Trophoblast cell (in vitro differentiated cells and primary cell): ENCODE data around the gene CEND1.
A peak's percentile ranks its signal among the peaks of the same experiment; 100 is the strongest.

Source experiments
- DNase-seq, 2 donors: peaks; one replicate each; pipeline ENCODE4 v3.0.0-alpha.2; 2016
- H2AFZ ChIP-seq: 2 replicates; pipeline ENCODE4 v1.6.1; 2013; ENCODE audit warnings: low read length, moderate library complexity, mild to moderate bottlenecking; ENCODE audit not compliant: insufficient read depth, poor library complexity
- H2AK5ac ChIP-seq: 2 replicates; pipeline ENCODE4 v1.6.1; 2013; ENCODE audit warnings: mild to moderate bottlenecking, low read length
- H2BK120ac ChIP-seq: 2 replicates; pipeline ENCODE4 v1.6.1; 2013; ENCODE audit warnings: low read length, mild to moderate bottlenecking, moderate library complexity; ENCODE audit not compliant: insufficient read depth, poor library complexity
- H2BK12ac ChIP-seq: 2 replicates; pipeline ENCODE4 v1.6.1; 2013; ENCODE audit warnings: mild to moderate bottlenecking, low read length, moderate library complexity
- H2BK5ac ChIP-seq: 2 replicates; pipeline ENCODE4 v1.6.1; 2013; ENCODE audit warnings: low read length, low read depth, moderate library complexity, mild to moderate bottlenecking; ENCODE audit not compliant: poor library complexity
- H3K14ac ChIP-seq: 2 replicates; pipeline ENCODE4 v1.6.1; 2013; ENCODE audit warnings: mild to moderate bottlenecking, low read length
- H3K18ac ChIP-seq: 2 replicates; pipeline ENCODE4 v1.6.1; 2013; ENCODE audit warnings: mild to moderate bottlenecking, low read length
- H3K23ac ChIP-seq: 2 replicates; pipeline ENCODE4 v1.6.1; 2013; ENCODE audit warnings: low read length
- H3K27ac ChIP-seq: 2 replicates; pipeline ENCODE4 v1.5.1; 2013; ENCODE audit warnings: low read depth, mild to moderate bottlenecking, inconsistent platforms, low read length, moderate library complexity
- H3K27me3 ChIP-seq: 2 replicates; pipeline ENCODE4 v1.6.1; 2013; ENCODE audit warnings: inconsistent platforms, mild to moderate bottlenecking, low read length, moderate library complexity; ENCODE audit not compliant: insufficient read depth
- H3K36me3 ChIP-seq, 2 experiments: 1 replicate in 1 of 2; 2 replicates in 1 of 2; pipeline ENCODE4 v1.6.1; 2013; ENCODE audit warnings: low read length in 2 of 2, mild to moderate bottlenecking in 2 of 2, moderate library complexity in 1 of 2; ENCODE audit not compliant: insufficient read depth in 2 of 2, control insufficient read depth in 1 of 2
- H3K4ac ChIP-seq: 2 replicates; pipeline ENCODE4 v1.6.1; 2013; ENCODE audit warnings: low read depth, mild to moderate bottlenecking, low read length, moderate library complexity
- H3K4me1 ChIP-seq, 2 experiments: 1 replicate in 1 of 2; 2 replicates in 1 of 2; pipeline ENCODE4 v1.6.1; 2013; ENCODE audit warnings: low read length in 2 of 2, mild to moderate bottlenecking in 2 of 2, moderate library complexity in 1 of 2; ENCODE audit not compliant: insufficient read depth in 2 of 2, control insufficient read depth in 1 of 2
- H3K4me2 ChIP-seq: 2 replicates; pipeline ENCODE4 v1.6.1; 2013; ENCODE audit warnings: inconsistent platforms, mild to moderate bottlenecking, low read length, moderate library complexity
- H3K4me3 ChIP-seq: 2 replicates; pipeline ENCODE4 v1.5.1; 2013; ENCODE audit warnings: mild to moderate bottlenecking, low read depth, low read length, inconsistent platforms
- H3K79me1 ChIP-seq: one replicate; pipeline ENCODE4 v1.6.1; 2013; ENCODE audit warnings: low read length
- H3K79me2 ChIP-seq: 2 replicates; pipeline ENCODE4 v1.6.1; 2013; ENCODE audit warnings: low read length, mild to moderate bottlenecking; ENCODE audit not compliant: control insufficient read depth, insufficient read depth, poor library complexity
- H3K9ac ChIP-seq: 2 replicates; pipeline ENCODE4 v1.6.1; 2013; ENCODE audit warnings: mild to moderate bottlenecking, low read length
- H3K9me3 ChIP-seq: 2 replicates; pipeline ENCODE4 v1.6.1; 2013; ENCODE audit warnings: low read depth, mild to moderate bottlenecking, control low read depth, inconsistent platforms, low read length; ENCODE audit not compliant: insufficient read depth
- H4K12ac ChIP-seq: 2 replicates; pipeline ENCODE4 v1.6.1; 2013; ENCODE audit warnings: low read depth, mild to moderate bottlenecking, low read length, moderate library complexity
- H4K8ac ChIP-seq: 2 replicates; pipeline ENCODE4 v1.6.1; 2013; ENCODE audit warnings: low read depth, mild to moderate bottlenecking, low read length, moderate library complexity
- H4K91ac ChIP-seq: one replicate; pipeline ENCODE4 v1.6.1; 2013; ENCODE audit warnings: low read depth, mild to moderate bottlenecking, low read length, moderate library complexity
- WGBS: extraction: QIAGEN DNeasy Blood & Tissue Kit; methylation state at CpG from one replicate; pipeline ENCODE4 v1.1.7; 2013; ENCODE audit warnings: missing lambda C conversion rate; ENCODE audit not compliant: insufficient read length, insufficient coverage; ENCODE audit errors: extremely low coverage; 5-methylcytosine and 5-hydroxymethylcytosine counted together

Gene CEND1

DNA sequence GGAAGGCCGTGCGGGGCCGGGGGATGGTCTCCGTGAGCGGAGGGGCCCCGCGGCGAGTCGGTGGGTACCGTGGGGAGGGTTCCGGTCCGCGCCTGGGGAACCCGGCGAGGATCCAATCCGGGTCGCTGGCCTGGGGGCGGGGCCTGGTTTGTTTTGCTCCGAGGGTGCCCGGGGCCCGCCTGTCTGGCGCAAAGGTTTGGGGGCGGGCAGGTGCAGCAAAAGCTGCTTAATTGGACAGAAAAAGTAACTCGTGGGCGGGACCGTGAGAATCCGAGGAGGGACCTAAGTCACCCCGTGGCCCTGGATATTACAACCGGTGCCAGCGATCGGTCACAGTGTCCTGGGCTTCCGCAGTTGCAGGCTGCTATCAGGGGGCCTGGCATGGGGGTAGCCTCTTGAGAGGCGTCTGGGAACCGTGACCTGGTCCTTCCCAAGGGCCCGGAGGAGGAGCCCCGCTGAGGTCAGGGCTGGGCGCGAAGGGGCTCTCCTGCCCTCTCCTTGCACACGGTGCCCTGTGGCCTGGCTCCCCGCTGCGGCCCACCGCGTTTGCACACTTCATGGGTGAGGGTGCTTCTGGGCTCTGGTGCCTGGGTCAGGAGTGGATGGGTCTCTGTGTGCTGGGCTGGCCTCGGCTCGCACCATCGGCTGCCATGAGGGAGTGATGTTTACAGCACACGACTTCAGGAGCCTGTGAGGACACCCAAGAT, 30.2 kb upstream of the CEND1 start:
- Histone ChIP-seq H3K27ac (no peak overlapping the region), H3K9me3 (peaks cover 2% of the 10 kb centered on the region), H3K79me2 (peaks cover 3% of the 10 kb centered on the region), H4K12ac (no peak overlapping the region), H2AK5ac (no peak overlapping the region), H3K14ac (no peak overlapping the region), H3K27me3 (no peaks in the 10 kb centered on the region), H3K18ac (no peak overlapping the region), H3K9ac (no peak overlapping the region), H3K23ac (no peak overlapping the region), H3K4ac (no peak overlapping the region), H4K8ac (no peak overlapping the region), H2BK12ac (no peak overlapping the region), H3K4me3 (peak overlapping the region; percentile 95), H2AFZ (no peak overlapping the region), H4K91ac (no peak overlapping the region), H2BK120ac (no peak overlapping the region), H3K79me1 (peaks cover 7% of the 10 kb centered on the region), H2BK5ac (no peak overlapping the region), H3K4me1 (peaks cover 13 to 14% of the 10 kb centered on the region in 2 experiments), H3K4me2 (peak overlapping the region; percentile 96), H3K36me3 (peaks cover 23 to 25% of the 10 kb centered on the region in 2 experiments)
- no CpG with 5 or more reads among the region's 47 CpGs for WGBS
- peak; percentile 80 to 89 for DNase-seq

- Histone ChIP-seq H3K4me3 (peak overlapping the region; percentile 95), H3K4ac (no peak overlapping the region), H2BK5ac (peak overlapping the region; percentile 10), H3K9me3 (peaks cover 2% of the 10 kb centered on the region), H3K9ac (peak overlapping the region; percentile 93), H3K23ac (no peak overlapping the region), H3K36me3 (peaks cover 15 to 17% of the 10 kb centered on the region in 2 experiments), H3K4me2 (peak overlapping the region; percentile 96), H3K79me1 (peaks cover 7% of the 10 kb centered on the region), H3K4me1 (peaks cover 13 to 14% of the 10 kb centered on the region in 2 experiments), H2BK12ac (peak overlapping the region; percentile 20), H2AK5ac (peak overlapping the region; percentile 8), H3K27me3 (no peaks in the 10 kb centered on the region), H4K8ac (peak overlapping the region; percentile 81), H3K14ac (peak overlapping the region; percentile 63), H2BK120ac (no peak overlapping the region), H4K91ac (peak overlapping the region; percentile 36), H3K18ac (peak overlapping the region; percentile 86), H2AFZ (peak overlapping the region; percentile 50), H3K79me2 (peaks cover 3% of the 10 kb centered on the region), H3K27ac (peak overlapping the region; percentile 18), H4K12ac (peak overlapping the region; percentile 68)
- WGBS: no CpG with 5 or more reads among the region's 96 CpGs
- peak; percentile 83 to 90 for DNase-seq
These were observed 29.4 kb upstream of the CEND1 start for GRCh38 chr11:819129-819931.

GRCh38 chr11:818396-819128, 28.7 kb upstream of the CEND1 start, which contains the start of gene PNPLA2:
Gene PNPLA2, plus strand, starts transcription at chr11:818914. Its CDS starts 805 bp downstream, at chr11:819719.
- H3K4ac ChIP-seq: no peak within 1 kb of the TSS
- H3K27ac ChIP-seq: peak within 1 kb of the TSS; percentile 18
- peak within 1 kb of the TSS; percentile 93 for H3K9ac ChIP-seq
- H3K79me2 ChIP-seq: peaks cover 3% of the 10 kb centered on the region
- peak within 1 kb of the TSS; percentile 8 for H2AK5ac ChIP-seq
- peak within 1 kb of the TSS; percentile 86 for H3K18ac ChIP-seq
- peak within 1 kb of the TSS; percentile 50 for H2AFZ ChIP-seq
- peak within 1 kb of the TSS; percentile 96 for H3K4me2 ChIP-seq
- H3K23ac ChIP-seq: no peak within 1 kb of the TSS
- peaks cover 13 to 14% of the 10 kb centered on the region in 2 experiments for H3K4me1 ChIP-seq
- peak within 1 kb of the TSS; percentile 20 for H2BK12ac ChIP-seq
- H3K79me1 ChIP-seq: peaks cover 7% of the 10 kb centered on the region
- peak within 1 kb of the TSS; percentile 95 for H3K4me3 ChIP-seq
- peak within 1 kb of the TSS; percentile 81 for H4K8ac ChIP-seq
- peak in 1 of 2 donors; percentile 44 for DNase-seq
- H4K91ac ChIP-seq: peak within 1 kb of the TSS; percentile 36
- peak within 1 kb of the TSS; percentile 63 for H3K14ac ChIP-seq
- H3K27me3 ChIP-seq: no peaks in the 10 kb centered on the region
- peak within 1 kb of the TSS; percentile 10 for H2BK5ac ChIP-seq
- peaks cover 11 to 13% of the 10 kb centered on the region in 2 experiments for H3K36me3 ChIP-seq
- H2BK120ac ChIP-seq: no peak within 1 kb of the TSS
- peaks cover 2% of the 10 kb centered on the region for H3K9me3 ChIP-seq
- no CpG with 5 or more reads among the region's 20 CpGs for WGBS
- H4K12ac ChIP-seq: peak within 1 kb of the TSS; percentile 68

GRCh38 chr11:816433-816779, 26.5 kb upstream of the CEND1 start:
- H2BK12ac ChIP-seq: no peak overlapping the region

More at GRCh38 chr11:816433-816779, 26.5 kb upstream of the CEND1 start:
- no peak overlapping the region for H3K18ac ChIP-seq
- H3K27me3 ChIP-seq: no peaks in the 10 kb centered on the region
- peaks cover 13 to 20% of the 10 kb centered on the region in 2 experiments for H3K4me1 ChIP-seq
- no peak overlapping the region for H3K23ac ChIP-seq
- H4K12ac ChIP-seq: no peak overlapping the region
- no peak overlapping the region for H2AK5ac ChIP-seq
- no peak for DNase-seq
- H4K91ac ChIP-seq: no peak overlapping the region
- no peak overlapping the region for H2AFZ ChIP-seq
- H3K9ac ChIP-seq: no peak overlapping the region
- H3K79me2 ChIP-seq: peaks cover 3% of the 10 kb centered on the region
- no peak overlapping the region for H3K27ac ChIP-seq
- no CpG with 5 or more reads among the region's 11 CpGs for WGBS
- H3K4me2 ChIP-seq: no peak overlapping the region
- peaks cover 2% of the 10 kb centered on the region for H3K9me3 ChIP-seq
- H3K4ac ChIP-seq: no peak overlapping the region
- peaks cover 25 to 28% of the 10 kb centered on the region in 2 experiments for H3K36me3 ChIP-seq
- H2BK5ac ChIP-seq: no peak overlapping the region
- no peak overlapping the region for H3K14ac ChIP-seq
- no peak overlapping the region for H4K8ac ChIP-seq
- peak overlapping the region; percentile 3 for H3K4me3 ChIP-seq
- H3K79me1 ChIP-seq: peaks cover 7% of the 10 kb centered on the region
- no peak overlapping the region for H2BK120ac ChIP-seq
